GM12801 (cell line): ENCODE results near the gene MYLIP.

Source experiments
- TF ChIP-seq, protein P1 (sequence below): IDR thresholded peaks from one replicate; pipeline ENCODE4 v1.5.1; 2011; ENCODE audit warnings: control low read depth; ENCODE audit not compliant: insufficient read length; ENCODE audit errors: extremely low read depth

MYLIP gene

DNA sequence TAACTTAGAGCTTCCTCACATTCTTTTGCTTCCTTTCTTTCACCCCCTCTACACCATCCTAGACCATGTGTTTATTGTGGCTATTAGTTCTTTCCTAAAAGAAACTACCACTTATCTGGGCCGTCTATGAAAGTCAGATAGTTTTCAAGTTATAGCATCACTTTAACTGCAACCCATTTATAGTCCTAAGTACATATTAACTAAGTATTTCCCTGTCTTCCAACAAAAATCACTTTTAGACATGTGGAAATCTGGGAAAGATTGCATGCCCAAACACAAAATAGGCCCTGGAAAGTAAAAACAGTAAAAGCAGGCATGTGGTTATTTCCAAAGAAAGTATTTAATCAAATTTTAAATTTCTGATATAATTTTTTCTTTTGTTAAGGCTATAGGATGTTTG, 5.5 kb downstream of the MYLIP start:
- TF ChIP-seq, protein P1, sequence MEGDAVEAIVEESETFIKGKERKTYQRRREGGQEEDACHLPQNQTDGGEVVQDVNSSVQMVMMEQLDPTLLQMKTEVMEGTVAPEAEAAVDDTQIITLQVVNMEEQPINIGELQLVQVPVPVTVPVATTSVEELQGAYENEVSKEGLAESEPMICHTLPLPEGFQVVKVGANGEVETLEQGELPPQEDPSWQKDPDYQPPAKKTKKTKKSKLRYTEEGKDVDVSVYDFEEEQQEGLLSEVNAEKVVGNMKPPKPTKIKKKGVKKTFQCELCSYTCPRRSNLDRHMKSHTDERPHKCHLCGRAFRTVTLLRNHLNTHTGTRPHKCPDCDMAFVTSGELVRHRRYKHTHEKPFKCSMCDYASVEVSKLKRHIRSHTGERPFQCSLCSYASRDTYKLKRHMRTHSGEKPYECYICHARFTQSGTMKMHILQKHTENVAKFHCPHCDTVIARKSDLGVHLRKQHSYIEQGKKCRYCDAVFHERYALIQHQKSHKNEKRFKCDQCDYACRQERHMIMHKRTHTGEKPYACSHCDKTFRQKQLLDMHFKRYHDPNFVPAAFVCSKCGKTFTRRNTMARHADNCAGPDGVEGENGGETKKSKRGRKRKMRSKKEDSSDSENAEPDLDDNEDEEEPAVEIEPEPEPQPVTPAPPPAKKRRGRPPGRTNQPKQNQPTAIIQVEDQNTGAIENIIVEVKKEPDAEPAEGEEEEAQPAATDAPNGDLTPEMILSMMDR = no peak

DNA sequence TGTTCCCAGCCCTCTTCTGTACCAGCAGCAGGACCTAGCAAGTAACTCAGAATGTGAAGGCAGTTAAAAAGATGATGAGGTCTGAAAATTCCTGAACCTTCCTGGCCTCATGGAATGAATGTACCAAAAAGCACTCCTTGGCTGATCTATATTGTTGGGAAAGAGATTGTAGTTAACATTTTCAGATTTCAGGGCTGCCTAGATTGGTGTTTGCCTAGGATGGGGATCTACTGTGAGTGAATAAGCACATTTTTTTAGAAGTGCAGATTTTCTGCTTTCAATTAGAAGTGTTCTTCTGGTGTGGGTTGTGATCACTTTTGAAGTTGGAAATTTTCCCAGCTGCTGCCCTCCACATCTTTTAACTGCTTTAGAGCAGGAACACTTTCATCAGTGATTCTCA, 6.2 kb downstream of the MYLIP start:
- TF ChIP-seq, protein P1 = no peak

DNA sequence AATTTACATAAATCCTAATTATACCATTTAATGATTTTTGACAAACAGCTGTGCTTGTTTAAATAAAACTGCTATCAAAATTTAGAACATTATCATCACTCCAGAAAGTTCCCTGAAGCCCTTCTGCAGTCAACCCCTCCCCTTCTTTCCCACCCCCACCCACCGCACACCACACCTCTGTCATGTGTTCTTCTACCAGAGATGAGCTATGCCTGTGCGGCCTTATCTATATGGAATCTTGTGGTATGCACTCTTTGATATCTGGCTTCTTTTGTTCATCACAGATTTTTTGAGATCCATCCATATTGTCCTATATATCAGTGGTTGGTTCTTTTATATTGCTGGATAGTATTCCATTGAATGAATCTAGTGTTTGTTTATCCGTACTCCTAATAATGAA, 7.2 kb downstream of the MYLIP start:
- TF ChIP-seq, protein P1 = no peak

DNA sequence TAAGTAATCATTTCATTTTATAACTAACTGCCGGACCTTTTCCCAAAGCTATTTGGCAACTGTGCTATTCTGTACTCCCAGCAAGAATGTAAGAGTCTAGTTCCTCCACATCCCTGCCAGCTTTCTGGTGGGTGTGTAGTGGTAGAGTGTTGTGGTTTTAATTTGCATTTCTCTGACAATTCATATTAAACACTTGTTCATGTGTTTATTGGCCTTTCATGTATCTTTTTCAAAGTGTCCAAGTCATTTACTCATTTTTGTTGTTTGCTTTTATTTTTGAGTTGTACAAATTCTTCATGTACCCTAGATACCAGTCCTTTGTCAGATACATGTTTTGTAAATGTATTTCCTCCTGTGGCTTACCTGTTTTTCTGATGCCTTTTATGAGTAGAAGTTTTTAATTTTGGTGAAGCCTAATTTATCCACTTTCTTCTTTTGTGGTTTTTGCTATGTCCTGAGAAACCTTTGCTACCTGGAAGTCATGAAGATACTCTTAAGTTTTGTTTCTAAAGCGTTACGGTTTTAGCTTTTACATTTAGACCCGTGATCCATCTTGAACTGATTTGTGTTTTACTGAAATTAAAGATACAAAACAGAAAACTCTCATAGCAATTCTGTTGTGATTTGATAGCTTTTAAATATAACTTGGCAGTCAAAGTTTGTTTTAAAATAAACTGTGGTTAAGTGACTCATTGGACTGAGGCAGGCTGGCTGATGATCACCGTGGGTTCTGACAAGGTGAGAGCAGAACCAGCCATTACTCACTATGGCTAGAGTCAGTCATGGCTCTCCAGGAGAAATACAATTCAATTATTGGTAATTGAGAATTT, 8.0 kb downstream of the MYLIP start:
- TF ChIP-seq, protein P1 = no peak

DNA sequence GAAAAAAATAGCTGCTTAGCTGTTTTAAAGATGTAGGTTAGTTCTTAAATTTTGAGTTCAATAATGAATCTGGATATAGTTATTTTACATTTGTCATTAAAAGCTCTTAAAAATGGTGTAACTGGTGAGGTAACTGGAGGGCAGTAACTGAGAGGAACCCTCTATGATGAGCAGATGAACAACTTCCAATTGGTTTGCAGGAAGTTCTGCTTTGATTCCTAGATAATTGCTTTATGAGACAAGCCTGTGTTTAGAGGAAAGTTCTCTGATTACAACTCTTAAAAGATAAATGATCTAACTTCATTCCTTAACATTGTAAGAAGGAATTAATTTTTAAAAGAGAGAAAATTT, 8.5 kb downstream of the MYLIP start:
- TF ChIP-seq, protein P1 = no peak

DNA sequence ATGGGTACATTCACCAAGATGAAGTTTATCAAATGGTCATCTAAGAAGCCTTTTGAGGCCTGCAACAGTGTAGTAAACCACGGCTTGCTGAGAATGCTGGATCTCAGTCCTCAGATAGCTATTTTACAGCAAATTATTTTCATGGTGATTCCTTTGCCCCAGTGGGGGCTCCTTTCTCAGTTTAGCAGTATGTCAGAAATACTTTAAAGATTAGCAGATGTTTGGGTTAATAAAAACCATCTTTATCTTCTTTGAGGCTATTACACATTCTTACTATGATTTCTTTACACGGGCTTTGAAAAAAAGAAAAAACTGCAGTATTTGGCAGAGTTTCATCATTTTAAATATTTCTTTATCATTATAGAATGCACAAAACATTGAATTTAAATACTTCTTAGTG, 10.7 kb downstream of the MYLIP start:
- TF ChIP-seq, protein P1 = no peak

DNA sequence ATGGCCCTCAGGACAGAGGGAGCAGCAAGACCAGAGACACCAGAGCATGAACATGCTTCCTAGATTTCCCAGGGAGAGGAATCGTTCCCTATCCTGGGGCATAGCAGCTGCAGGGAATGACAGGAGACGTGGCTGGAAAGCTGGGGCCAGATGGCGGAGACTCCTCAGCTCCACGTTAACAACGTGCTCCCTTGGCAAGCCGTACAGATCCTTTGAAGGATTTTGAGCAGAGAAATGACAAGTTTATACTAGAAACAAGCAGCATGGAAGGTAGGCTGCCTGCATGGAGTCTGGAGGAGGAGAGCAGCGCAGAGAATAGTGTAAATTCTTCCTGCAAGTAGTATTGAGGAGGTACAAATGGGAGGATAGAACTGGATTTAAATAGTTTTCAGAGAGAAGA, 11.7 kb downstream of the MYLIP start:
- TF ChIP-seq, protein P1 = no peak

DNA sequence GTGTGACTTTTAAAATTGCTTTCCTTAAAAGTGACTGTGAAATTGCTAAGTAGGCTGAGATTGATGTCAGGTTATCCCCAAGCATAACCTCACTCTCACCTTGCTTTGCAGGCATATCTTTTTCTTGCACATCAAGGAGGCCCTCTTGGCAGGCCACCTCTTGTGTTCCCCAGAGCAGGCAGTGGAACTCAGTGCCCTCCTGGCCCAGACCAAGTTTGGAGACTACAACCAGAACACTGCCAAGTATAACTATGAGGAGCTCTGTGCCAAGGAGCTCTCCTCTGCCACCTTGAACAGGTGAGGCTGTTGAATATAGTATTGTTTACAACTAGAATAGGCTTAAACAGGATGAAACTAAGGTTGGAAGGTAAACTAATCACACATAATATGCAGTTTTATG, 12.6 kb downstream of the MYLIP start:
- TF ChIP-seq, protein P1 = no peak
